ENCODE results near the gene EXD3. TPM values are rescaled to one million over a fixed set of nuclear protein-coding genes. Genes with fewer than 3 reads are reported as not detected.
A peak's percentile ranks its signal among the peaks of the same experiment; 100 is the strongest.

Gene EXD3
- total RNA-seq, 1 donor from 2014 or later: 12.0 TPM

GRCh38 chr9:137306066-137306849 lies 116.7 kb downstream of the EXD3 start:
- no peak for DNase-seq (ENCODE audit: low spot score)

GRCh38 chr9:137305798-137306065 lies 117.2 kb downstream of the EXD3 start:
- DNase-seq (ENCODE audit: low spot score): no peak

- DNase-seq (ENCODE audit: low spot score): no peak
Observed at GRCh38 chr9:137305060-137305797, 117.7 kb downstream of the EXD3 start.

- DNase-seq (ENCODE audit: low spot score): no peak
Observed at GRCh38 chr9:137304383-137305059, 118.4 kb downstream of the EXD3 start.

GRCh38 chr9:137303893-137304382 lies 119.0 kb downstream of the EXD3 start:
- DNase-seq (ENCODE audit: low spot score): no peak

GRCh38 chr9:137303151-137303892 lies 119.6 kb downstream of the EXD3 start:
- no peak for DNase-seq (ENCODE audit: low spot score)

- DNase-seq (ENCODE audit: low spot score): no peak
Observed at GRCh38 chr9:137302449-137303150, 120.4 kb downstream of the EXD3 start.

GRCh38 chr9:137302118-137302448 lies 120.9 kb downstream of the EXD3 start, which contains the start of gene NRARP:
NRARP (minus strand) TSS chr9:137302271; CDS start chr9:137301928, 343 bp downstream.
- DNase-seq (ENCODE audit: low spot score): peak; percentile 63

- no peak for DNase-seq (ENCODE audit: low spot score)
Observed at GRCh38 chr9:137301081-137301947, 121.6 kb downstream of the EXD3 start.

GRCh38 chr9:137300567-137301080 lies 122.3 kb downstream of the EXD3 start:
- no peak for DNase-seq (ENCODE audit: low spot score)

GRCh38 chr9:137299938-137300337 lies 123.0 kb downstream of the EXD3 start:
- no peak for DNase-seq (ENCODE audit: low spot score)

- DNase-seq (ENCODE audit: low spot score): no peak
Observed at GRCh38 chr9:137299203-137299565, 123.8 kb downstream of the EXD3 start.

GRCh38 chr9:137298401-137299202 lies 124.4 kb downstream of the EXD3 start:
- DNase-seq (ENCODE audit: low spot score): no peak

- no peak for DNase-seq (ENCODE audit: low spot score)
Observed at GRCh38 chr9:137297966-137298365, 125.0 kb downstream of the EXD3 start.

GRCh38 chr9:137296670-137297664 lies 126.0 kb downstream of the EXD3 start:
- DNase-seq (ENCODE audit: low spot score): no peak

- no peak for DNase-seq (ENCODE audit: low spot score)
Observed at GRCh38 chr9:137295849-137296669, 126.9 kb downstream of the EXD3 start.

GRCh38 chr9:137295238-137295811 lies 127.6 kb downstream of the EXD3 start:
- no peak for DNase-seq (ENCODE audit: low spot score)

All from umbilical cord (tissue), 2 donors.